Lower leg skin (tissue), 3 donors: ENCODE measurements around the gene NANOS3.
"Not testable (repeated sequence)": the region's sequence is repeated elsewhere in the genome, so short reads cannot be mapped to it uniquely, and the experiment has no call there.

Experiments used
- POLR2A ChIP-seq, 2 donors: fragments of 450-650 bp; IDR thresholded peaks; one replicate each; pipeline ENCODE4 v1.6.1; 2016 to 2017; ENCODE audit warnings: antibody characterized with exemption in 2 of 2, mild to moderate bottlenecking in 1 of 2, moderate library complexity in 1 of 2
- TF ChIP-seq, protein P1 (sequence below), 3 donors: fragments of 450-650 bp; IDR thresholded peaks; one replicate each; pipeline ENCODE4 v1.5.1; 2016; ENCODE audit warnings: antibody characterized with exemption in 3 of 3, mild to moderate bottlenecking in 3 of 3, moderate library complexity in 2 of 3

DNA sequence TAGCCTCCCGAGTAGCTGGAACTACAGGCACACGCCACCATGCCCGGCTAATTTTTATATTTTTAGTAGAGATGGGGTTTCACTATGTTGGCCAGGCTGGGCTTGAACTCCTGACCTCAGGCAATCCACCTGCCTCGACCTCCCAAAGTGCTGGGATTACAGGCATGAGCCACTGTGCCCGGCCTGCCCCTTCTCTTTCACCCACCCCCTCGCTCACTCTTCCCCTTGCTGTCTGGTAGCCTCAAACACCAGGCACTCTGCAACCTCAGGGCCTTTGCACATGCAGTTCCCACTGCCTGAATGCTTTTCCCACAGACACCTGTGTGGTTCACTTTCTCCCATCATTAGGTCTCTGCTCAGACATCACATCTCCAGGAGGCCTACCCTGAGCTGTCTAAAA, 45.2 kb downstream of the NANOS3 start:
- TF ChIP-seq, protein P1, sequence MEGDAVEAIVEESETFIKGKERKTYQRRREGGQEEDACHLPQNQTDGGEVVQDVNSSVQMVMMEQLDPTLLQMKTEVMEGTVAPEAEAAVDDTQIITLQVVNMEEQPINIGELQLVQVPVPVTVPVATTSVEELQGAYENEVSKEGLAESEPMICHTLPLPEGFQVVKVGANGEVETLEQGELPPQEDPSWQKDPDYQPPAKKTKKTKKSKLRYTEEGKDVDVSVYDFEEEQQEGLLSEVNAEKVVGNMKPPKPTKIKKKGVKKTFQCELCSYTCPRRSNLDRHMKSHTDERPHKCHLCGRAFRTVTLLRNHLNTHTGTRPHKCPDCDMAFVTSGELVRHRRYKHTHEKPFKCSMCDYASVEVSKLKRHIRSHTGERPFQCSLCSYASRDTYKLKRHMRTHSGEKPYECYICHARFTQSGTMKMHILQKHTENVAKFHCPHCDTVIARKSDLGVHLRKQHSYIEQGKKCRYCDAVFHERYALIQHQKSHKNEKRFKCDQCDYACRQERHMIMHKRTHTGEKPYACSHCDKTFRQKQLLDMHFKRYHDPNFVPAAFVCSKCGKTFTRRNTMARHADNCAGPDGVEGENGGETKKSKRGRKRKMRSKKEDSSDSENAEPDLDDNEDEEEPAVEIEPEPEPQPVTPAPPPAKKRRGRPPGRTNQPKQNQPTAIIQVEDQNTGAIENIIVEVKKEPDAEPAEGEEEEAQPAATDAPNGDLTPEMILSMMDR (IDR thresholded peaks at IDR 0.05) = not testable (repeated sequence)
- not testable (repeated sequence) for TF ChIP-seq POLR2A (IDR thresholded peaks at IDR 0.05)
